Ishikawa (cell line): Measurements from ENCODE around the gene PCBP3.

Experiments
- CEBPB ChIP-seq: IDR thresholded peaks from 2 replicates; pipeline ENCODE4 v1.6.1; 2012
- CREB1 ChIP-seq: IDR thresholded peaks from 2 replicates; pipeline ENCODE4 v1.6.1; 2012; ENCODE audit warnings: low read depth
- EGR1 ChIP-seq: IDR thresholded peaks from 2 replicates; pipeline ENCODE4 v1.6.1; 2012
- EP300 ChIP-seq: IDR thresholded peaks from 2 replicates; pipeline ENCODE4 v1.6.1; 2012; ENCODE audit warnings: borderline replicate concordance
- FOXM1 ChIP-seq: IDR thresholded peaks from 2 replicates; pipeline ENCODE4 v1.6.1; 2012; ENCODE audit warnings: low read depth, borderline replicate concordance
- NFIC ChIP-seq: IDR thresholded peaks from 2 replicates; pipeline ENCODE4 v1.6.1; 2012
- RAD21 ChIP-seq: IDR thresholded peaks from 2 replicates; pipeline ENCODE4 v1.6.1; 2012; ENCODE audit warnings: low read depth
- TAF1 ChIP-seq: IDR thresholded peaks from 2 replicates; pipeline ENCODE4 v1.6.1; 2012; ENCODE audit warnings: low read depth, mild to moderate bottlenecking
- TCF12 ChIP-seq: IDR thresholded peaks from 2 replicates; pipeline ENCODE4 v1.6.1; 2012; ENCODE audit warnings: low read depth
- TEAD4 ChIP-seq: IDR thresholded peaks from 2 replicates; pipeline ENCODE4 v1.6.1; 2012
- YY1 ChIP-seq: IDR thresholded peaks from 2 replicates; pipeline ENCODE4 v1.6.1; 2012; ENCODE audit warnings: low read depth
- ZBTB7A ChIP-seq: IDR thresholded peaks from 2 replicates; pipeline ENCODE4 v1.6.1; 2012; ENCODE audit warnings: low read depth
- TF ChIP-seq, protein P1 (sequence below): IDR thresholded peaks from 2 replicates; pipeline ENCODE4 v1.6.1; 2012

DNA sequence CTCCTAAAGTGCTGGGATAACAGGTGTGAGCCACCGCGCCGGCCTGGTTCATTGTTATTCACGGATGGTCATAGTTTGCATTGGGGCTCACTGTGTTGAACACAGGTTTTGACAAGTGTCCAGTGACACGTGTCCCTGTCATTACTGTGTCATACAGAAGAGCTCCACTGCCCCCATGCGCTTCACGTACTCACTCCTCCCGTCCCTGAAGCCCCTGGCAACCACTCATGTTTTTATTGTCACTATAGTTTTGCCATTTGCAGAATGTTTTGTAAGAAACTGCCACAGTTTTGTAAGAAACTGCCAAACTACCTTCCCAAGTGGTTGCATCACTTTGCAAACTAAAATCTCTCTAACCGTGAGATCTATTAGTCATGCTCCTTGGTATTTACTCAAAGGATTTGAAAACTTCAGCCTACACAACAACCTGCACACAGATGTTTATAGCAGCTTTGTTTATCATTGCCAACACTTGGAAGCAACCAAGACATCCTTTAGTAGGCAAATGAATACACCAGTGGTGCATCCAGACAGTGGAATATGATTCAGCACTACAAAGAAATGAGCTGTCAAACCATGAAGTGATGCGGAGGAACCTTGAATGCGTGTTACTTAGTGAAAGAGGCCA is 174.9 kb downstream of the PCBP3 start:
- TF ChIP-seq, protein P1, sequence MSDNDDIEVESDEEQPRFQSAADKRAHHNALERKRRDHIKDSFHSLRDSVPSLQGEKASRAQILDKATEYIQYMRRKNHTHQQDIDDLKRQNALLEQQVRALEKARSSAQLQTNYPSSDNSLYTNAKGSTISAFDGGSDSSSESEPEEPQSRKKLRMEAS: no peak
- TF ChIP-seq RAD21 (no peak), NFIC (no peak), CEBPB (no peak), YY1 (no peak), TCF12 (no peak), EGR1 (no peak), FOXM1 (no peak), TEAD4 (no peak), ZBTB7A (no peak), EP300 (no peak), TAF1 (no peak), CREB1 (no peak)
